HG02610 (cell line): ENCODE data around the gene TXLNA.
"Not testable (repeated sequence)": the region's sequence is repeated elsewhere in the genome, so short reads cannot be mapped to it uniquely, and the experiment has no call there.

Experiments
- ATAC-seq: cut with Tn5 transposase; IDR thresholded peaks from one replicate; pipeline ENCODE4 v1.9.1; 2021; ENCODE audit warnings: mild to moderate bottlenecking, moderate library complexity; ENCODE audit not compliant: unreplicated experiment

TXLNA gene

DNA sequence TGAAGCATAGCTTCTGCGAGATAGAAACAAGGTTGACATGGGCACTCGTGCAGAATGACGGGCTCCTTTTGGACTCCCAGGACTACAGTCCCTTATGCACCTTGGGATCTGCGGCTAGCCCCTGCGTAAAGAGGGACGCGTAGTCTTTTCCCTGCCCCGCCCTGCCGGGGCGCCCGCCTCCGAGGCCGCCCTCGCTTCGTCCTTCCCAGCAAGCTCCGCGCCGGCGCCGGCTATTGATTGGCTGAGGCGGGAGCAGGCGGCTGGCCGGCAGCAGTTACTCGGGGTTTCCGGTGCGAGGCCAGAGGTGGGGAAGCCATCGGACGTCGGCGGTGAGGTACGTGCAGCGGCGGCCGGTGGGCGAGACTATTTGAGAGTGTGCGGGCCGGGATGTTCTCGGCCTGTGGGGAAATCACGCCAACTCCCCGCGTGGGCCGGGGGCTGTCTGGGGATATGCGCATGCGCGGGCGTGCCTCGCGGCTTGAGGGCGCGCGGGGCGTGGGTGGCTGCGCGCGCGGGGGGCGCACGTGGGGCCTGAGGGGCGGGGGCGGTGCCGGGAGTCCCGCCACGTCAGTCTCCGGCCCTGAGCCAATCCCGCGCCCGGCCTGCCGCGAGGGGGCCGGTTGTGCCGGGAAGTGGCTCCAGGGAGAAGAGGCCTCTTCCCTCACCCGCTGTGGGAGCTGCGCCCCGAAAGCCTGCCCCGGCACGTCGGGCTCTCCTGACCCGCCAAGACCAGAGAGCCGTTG lies at the start of gene TXLNA:
Gene TXLNA (plus strand): TSS at position 233 of the 743 bp plus-strand sequence. CDS start 671 bp downstream, outside the sequence.
- peak; percentile 84 for ATAC-seq

DNA sequence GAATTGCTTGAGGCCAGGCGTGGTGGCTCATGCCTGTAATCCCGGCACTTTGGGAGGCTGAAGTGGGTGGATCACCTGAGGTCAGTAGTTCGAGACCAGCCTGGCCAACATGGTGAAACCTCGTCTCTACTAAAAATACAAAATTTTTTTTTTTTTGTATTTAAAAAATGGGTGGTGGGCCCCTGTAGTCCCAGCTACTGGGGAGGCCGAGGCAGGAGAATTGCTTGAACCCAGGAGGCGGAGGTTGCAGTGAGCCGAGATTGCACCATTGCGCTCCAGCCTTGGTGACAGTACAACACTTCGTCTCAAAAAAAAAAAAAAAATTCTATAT lies 45.6 kb upstream of the TXLNA start:
- ATAC-seq, result not testable (repeated sequence)

DNA sequence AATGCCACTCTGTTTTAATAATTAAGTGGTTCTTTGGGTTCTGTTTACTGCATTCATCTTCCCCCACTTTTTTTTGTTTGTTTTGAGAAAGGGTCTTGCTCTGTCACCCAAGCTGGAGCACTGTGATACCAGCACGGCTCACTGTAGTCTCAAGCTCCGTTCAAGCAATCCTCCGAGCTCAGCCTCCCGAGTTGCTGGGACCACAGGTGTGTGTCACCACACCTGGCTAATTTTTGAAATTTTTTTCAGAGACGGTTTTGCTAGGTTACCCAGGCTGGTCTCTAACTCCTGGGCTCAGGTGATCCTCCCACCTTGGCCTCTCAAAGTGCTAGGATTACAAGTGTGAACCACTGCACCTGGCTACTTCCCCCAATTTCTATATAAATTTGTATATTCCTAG lies 42.4 kb upstream of the TXLNA start:
- no peak for ATAC-seq

DNA sequence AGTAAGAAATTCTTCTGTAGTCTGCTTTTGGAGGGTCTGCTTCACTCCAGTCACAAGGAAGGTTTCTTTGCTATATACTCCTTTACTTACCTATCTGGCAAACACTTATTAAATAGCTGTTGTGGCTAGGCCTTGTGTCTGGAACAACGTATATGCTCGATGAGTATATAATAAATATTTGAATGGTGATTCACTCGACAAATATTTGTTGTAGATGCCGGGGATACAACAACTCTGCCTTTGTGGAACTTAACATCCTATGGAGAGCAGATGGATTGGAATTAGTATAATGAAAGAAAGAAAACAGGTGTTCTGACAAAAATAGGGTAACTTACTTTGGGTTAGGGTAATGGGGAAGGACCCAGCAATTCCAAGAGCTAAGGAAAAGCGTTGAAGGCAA lies 40.5 kb upstream of the TXLNA start:
- ATAC-seq, result no peak

DNA sequence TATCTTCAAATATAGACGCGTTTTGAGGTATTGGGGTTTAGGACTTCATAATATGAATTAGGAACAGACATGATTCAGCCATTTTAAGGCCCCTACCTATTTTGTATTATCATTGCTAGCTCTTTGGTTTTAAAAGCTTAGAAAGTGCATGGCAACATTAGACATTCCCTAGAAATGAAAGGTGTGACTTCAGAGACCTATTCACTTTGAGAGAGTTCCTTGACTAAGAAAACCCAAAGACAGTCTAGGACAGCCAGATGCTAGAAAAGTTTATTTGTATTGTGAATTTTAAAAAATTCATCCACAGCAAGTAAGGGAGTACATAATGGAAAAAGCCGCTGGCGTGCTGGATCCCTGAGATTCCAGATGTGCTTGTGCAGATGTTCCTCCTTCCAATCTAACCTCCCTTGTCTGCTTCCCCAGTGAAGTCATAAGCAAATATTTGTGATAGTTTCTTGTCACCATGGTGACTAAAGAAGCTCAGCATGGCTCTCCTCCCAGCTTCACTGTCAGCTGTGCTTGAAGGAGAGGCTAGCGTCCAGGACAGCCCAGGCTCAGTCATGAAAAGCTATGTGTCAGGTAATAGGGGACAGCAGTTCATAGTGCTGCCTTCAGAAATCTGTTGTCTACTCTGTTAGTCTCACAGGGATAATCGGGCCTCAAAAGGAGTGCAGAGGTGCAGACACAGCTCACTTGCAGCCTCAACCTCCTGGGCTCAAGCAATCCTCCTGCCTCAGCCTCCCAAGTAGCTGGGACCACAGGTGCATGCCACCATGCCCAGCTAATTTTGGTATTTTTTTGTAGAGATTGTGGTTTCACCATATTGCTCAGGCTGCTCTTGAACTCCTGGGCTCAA lies 36.8 kb upstream of the TXLNA start:
- ATAC-seq, result no peak

DNA sequence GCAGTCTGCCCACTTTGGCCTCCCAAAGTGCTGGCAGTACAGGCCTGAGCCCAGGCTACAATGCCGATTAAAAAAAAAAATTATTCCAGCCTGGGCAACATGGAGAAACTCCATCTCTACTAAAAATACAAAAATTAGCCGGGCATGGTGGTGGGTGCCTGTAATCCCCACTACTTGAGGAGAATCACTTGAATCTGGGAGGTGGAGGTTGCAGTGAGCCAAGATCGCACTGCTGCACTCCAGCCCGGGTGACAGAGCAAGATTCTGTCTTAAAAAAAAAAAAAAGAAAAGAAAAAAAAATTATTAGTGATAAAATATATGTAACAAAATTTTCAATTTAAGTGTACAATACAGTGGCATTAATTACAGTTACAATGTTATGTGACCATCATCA lies 36.2 kb upstream of the TXLNA start:
- not testable (repeated sequence) for ATAC-seq

DNA sequence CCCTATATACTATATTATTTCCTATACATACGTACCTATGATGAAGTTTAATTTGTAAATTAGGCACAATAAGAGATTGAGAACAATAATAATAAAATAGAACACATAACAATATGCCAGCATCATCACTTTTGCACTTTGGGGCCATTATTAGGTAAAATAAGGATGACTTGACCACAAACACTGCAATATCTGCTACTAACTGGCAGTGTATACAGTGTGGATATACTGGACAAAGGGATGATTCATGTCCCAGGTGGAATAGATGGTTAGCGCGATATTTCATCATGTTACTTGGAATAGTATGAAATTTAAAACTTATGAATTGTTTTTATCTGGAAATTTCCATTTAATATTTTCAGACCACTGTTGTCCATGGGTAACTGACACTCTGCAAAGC lies 35.4 kb upstream of the TXLNA start:
- ATAC-seq, result no peak

DNA sequence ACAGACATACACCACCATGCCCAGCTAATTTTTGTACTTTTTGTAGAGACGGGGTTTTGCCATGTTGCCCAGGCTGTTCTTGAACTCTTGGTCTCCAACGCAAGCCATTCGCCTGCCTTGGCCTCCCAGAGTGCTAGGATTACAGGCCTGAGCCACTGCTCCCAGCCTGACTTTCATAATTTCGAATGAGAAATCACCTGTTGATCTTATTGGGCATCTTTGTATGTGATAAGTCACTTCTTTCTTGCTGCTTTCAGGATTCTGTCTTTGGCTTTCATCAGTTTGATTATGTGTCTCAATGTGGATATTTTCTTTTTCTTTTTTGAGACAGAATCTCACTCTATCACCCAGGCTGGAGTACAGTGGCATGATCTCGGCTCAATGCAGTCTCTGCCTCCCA lies 31.7 kb upstream of the TXLNA start:
- ATAC-seq, result not testable (repeated sequence)

DNA sequence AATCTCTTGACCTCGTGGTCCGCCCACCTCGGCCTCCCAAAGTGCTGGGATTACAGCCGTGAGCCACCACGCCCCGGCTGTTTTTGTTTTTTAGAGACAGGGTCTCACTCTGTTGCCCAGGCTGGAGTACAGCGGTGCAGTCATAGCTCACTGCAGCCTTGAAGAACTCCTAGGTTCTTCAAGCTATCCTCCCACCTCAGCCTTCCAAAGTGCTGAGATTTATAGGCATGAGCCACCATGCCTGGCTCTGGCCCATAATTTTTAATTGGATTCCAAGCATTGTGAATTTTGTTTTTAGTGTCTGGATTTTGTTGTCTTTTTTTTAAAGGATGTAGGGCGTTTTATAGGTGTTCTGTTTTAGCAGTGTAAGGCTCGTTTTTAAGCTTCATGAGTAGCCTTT lies 28.6 kb upstream of the TXLNA start:
- no peak for ATAC-seq

DNA sequence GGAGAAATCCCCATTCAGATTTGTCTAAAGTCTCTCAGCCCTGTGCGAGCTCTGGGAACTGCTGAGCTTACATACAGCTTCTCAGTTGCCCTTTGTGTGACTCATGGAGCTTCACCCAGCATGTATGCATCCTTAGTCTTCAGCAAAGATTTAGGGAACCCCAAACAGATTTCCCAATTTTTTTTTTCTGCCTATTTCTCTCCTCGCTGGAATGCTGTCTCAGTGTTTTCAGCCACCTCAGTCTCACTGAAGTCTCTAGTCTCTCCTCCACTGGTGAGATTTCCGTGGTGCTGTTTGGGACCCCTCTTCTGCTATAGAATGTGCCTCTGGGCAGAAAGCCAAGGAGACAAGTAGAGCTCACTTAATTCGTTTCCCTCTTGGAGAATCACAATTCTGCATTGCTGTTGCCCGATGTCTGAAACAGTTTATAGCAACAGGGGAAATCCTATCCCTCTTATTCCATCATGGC lies 28.1 kb upstream of the TXLNA start:
- no peak for ATAC-seq

DNA sequence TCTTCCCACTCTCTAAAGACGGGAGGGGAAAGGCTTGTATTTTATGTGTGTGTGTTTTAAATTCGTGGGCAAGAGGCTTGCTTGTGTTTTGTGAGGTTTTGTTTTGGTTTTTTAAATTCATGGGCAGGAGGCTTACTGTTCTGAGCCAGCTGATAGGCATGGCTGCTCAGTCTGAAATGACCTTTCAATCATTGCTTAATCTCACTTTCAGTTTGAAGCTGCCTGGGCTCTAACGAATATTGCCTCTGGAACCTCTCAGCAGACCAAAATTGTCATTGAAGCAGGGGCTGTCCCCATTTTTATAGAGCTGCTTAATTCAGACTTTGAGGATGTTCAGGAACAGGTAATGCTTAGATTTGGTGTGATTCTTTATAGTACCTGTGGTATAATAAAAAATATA lies 20.3 kb upstream of the TXLNA start:
- no peak for ATAC-seq

DNA sequence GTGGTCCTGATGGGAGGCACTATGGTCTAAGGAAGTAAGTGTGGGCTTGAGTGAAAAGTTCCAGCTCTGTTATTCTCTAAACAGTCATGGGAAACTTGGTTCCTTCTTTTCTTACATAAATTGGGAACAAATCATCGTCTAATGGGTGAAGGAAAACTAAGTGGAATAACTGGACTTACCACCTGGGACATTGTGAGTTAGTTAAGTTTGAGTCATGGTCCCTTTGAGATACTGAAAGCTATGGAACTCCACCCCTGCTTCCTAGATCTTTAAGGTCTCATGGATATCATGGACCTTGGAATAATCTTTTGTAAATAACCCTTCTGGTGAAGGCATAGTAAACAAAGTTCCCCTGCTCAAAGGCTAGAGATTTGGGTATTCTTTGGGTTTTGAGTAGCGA lies 16.1 kb upstream of the TXLNA start:
- no peak for ATAC-seq

DNA sequence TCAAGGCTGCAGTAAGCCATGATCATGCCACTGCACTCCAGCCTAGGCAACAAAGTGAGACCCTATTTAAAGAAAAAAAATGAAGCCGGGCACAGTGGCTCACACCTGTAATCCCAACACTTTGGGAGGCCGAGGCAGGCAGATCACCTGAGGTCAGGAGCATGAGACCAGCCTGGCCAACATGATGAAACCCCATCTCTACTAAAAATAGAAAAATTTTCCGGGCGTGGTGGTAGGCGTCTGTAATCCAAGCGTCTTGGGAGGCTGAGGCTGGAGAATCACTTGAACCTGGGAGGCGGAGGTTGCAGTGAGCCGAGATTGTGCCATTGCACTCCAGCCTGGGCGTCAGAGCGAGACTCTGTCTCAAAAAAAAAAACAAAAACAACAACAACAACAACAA lies 13.8 kb upstream of the TXLNA start:
- ATAC-seq, result not testable (repeated sequence)

DNA sequence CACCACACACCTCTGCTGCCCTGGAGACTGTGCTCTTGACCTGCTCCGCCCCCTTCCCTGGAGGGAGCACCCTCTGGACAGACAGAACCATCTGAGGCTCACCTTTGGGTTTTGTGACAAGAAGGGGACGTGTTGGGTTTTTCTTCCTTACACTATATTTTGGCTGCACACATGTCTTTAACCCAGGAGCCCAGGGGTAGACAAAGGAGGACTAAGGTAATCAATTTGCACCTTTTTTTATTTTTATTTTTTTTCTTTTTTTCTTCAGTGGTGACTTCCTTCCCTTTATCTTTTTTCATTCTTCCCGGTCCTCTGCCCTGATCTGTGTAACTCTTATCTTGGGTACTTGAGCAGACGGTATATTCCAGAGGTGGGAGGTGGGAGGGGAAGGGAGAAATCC lies 8.5 kb upstream of the TXLNA start:
- no peak for ATAC-seq

DNA sequence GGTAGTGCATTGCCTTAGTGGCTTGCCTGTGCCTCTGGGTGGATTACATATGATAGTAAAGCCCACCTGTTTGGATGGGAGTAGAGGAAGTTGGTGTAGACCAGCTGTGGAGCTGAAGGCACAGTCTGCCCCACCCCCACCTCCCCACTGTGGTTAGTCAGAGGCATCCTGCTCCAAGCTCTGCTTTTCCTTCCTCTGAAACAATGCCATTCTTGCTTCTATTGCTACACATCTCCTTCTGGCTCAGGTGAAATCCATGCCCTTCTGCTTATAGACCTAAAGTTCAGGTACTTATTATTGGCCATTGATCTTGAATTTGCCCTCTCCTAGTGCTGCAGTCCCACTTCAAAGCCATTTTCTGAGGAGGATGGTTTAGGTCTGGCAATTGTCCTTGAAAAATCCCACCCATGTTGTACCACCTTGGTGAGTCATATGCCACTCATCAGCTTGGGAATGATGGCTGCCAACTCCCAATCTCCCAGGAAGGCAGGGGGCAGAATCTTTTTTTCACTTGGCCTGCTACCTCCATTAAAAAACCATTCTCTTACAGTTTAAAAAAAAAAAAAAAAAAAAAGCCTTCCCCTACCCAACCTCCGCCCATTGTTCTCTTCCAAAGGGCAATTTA lies 6.7 kb upstream of the TXLNA start:
- no peak for ATAC-seq

DNA sequence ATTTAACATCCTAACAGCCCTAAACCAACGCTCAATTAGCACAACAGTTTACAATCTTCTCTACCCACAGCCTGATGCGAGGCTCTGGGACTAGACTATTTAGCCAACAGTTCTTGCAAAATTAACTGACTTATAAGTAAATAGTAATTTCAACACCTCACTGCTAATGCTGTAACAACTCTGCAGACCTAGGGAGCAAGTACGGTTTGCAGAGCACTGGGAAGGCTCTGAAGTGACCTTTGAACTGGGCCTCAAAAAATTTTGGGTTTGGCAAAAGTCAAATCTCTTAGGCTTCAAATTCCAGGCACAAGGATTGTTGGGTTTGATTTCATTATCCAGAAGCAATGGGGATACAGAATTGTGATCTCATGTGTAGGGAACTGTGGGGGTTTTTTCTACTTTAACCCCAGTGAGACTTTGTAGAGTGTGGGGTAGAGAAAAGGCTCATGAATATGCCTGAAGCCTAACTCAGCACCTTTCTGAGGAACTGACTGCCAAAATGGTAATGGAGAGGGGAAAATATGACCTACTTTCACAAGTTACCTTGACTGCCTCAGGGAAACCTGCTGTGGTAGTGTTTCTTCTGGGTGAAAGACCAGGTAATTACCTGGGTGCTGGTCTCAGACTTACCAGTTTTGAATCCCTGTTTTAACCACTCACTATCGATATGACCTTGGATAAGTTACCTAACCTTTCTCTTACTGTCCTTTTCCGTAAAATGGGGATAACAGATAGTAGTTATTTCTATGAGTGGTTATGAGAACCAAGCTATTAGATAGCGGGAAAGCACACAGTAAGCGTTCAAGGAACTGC lies 889 bp upstream of the TXLNA start:
- ATAC-seq, result no peak

DNA sequence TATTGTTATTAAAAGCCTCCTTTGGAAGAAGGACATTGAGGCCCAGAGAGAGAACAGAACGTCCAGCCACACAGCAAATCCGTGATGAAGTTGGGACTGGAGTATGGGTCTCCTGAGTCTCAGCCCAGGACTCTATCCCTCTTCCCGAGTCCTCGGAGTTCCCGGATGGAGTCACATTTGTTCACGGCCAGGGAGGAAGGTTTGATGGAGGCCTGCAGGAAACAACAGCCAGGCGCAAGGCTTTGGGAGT lies 357 bp upstream of the TXLNA start:
- ATAC-seq, result no peak

DNA sequence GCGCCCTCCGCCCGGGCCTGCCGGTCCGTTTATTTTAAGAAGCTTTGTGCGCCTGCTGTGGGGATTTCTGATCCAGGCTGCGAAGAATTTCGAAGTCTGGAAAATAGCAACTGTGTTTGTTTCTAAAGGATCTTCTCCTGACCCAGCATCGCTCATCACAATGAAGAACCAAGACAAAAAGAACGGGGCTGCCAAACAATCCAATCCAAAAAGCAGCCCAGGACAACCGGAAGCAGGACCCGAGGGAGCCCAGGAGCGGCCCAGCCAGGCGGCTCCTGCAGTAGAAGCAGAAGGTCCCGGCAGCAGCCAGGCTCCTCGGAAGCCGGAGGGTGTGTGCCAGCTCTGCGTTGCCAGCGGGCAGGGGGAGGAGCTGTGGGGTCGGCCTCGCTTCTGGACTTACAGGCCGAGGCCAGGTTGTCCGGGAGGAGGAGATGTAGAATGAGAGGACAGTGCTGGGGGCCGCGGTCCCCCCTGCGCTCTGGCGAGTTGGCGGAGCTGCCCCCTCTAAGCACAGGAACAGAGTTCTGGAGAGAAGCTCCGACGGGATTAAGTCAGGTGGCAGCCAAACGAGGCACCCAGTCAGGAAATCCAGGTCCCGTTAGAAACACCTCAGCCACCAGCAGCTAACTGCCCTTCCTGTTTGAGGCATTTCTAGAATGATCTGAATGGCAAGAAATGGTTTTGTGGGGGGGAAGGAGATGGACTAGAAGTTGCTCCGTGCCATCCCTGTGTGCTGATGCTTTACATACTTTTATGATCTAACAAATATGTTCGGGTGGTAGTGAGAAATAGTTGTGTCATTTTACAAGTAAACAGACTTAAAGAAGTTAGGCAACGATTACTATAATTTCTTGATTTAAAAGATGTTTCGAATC lies 948 bp downstream of the TXLNA start:
- no peak for ATAC-seq

DNA sequence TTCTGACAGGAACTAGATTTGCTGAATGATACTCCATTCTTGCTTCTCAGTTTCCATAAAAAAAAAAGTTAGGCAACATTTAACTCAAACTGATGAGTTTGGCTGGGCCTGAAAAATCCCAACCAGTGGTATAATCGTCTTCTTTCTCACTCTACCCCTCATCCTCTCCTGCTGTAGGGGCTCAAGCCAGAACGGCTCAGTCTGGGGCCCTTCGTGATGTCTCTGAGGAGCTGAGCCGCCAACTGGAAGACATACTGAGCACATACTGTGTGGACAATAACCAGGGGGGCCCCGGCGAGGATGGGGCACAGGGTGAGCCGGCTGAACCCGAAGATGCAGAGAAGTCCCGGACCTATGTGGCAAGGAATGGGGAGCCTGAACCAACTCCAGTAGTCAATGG lies 1.6 kb downstream of the TXLNA start:
- ATAC-seq, result no peak

DNA sequence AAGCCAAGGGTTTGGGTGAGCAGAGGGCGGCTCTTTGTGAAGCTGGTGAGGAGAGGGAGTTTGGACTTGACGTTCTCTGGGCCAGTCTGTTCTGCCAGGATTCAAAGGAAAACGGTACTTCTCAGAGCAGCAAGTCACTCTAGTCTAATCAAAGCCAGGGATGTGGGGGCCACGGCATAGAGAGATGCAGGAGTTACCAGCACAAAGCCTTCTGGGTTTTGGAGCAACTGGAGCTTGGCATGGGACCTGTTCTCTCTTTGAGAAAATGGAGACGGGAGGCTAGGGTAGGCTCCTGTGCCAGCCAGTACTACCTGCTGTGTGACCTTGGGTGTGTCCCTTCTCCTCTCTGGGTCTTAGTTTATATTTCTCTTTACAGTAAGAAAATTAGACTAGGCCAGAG lies 2.1 kb downstream of the TXLNA start:
- no peak for ATAC-seq
